Panc1 (cell line): ENCODE data around the gene REX1BD.

ENCODE experiments used
- CTCF ChIP-seq: fragments of 450-650 bp; IDR thresholded peaks from 2 replicates; pipeline ENCODE4 v1.5.1; 2017; ENCODE audit warnings: mild to moderate bottlenecking
- POLR2AphosphoS5 ChIP-seq: IDR thresholded peaks from 2 replicates; pipeline ENCODE4 v1.6.1; 2012; ENCODE audit warnings: mild to moderate bottlenecking, low read depth, low read length, moderate library complexity
- REST ChIP-seq, 2 experiments: IDR thresholded peaks; 2 replicates each; pipeline ENCODE4 v1.6.1; 2011 to 2012; ENCODE audit warnings: low read depth in 2 of 2, control low read depth in 1 of 2, low read length in 1 of 2, mild to moderate bottlenecking in 1 of 2, moderate library complexity in 1 of 2; ENCODE audit not compliant: insufficient read depth in 1 of 2
- SIN3A ChIP-seq: IDR thresholded peaks from 2 replicates; pipeline ENCODE4 v1.6.1; 2012; ENCODE audit warnings: low read depth, mild to moderate bottlenecking, low read length, moderate library complexity, borderline replicate concordance; ENCODE audit not compliant: insufficient read depth

DNA sequence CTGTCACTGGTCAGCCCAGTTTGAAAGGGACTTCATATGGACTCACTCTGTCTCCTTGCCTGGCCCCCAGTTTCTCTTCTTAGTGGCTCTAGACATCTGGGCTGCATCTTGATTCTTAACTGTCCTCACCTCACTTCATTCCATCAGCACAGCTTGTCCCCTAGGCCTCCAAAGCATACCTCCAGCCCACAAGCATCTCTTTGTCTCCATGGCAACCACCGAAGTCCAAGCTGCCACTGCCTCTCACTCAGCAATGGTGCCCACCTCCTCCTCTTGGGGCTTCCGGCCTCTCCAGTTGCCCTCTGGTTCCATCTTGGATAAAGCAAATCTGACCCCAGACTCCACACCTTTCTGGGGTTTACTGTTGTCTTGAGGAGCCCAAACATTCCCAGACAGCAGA lies 38.3 kb downstream of the REX1BD start:
- no peak for TF ChIP-seq CTCF
- TF ChIP-seq REST (IDR thresholded peaks at IDR 0.05; ENCODE audit: insufficient read depth in 1 of 2, low read depth in 2 of 2, low read length in 1 of 2) = no peak
- TF ChIP-seq SIN3A = no peak
- TF ChIP-seq POLR2AphosphoS5 = no peak
